PC-3 (cell line): ENCODE data around the gene BEX1.

Experiments
- CTCF ChIP-seq: fragments of 300-600 bp; sonication (generic); conservative IDR thresholded peaks from 2 replicates; pipeline ENCODE4 v1.5.1; 2017; ENCODE audit warnings: antibody characterized with exemption, low read depth, mild to moderate bottlenecking, low read length
- EZH2 ChIP-seq: fragments of 300-600 bp; sonication (generic); IDR thresholded peaks from one replicate; pipeline ENCODE4 v1.6.1; 2017; ENCODE audit warnings: antibody characterized with exemption, mild to moderate bottlenecking, low read length; ENCODE audit not compliant: unreplicated experiment
- EZH2phosphoT487 ChIP-seq: fragments of 300-600 bp; sonication (generic); IDR thresholded peaks from 2 replicates; pipeline ENCODE4 v1.6.1; 2018; ENCODE audit warnings: mild to moderate bottlenecking, antibody characterized with exemption, low read length, borderline replicate concordance

GRCh38 chrX:103100484-103100883 lies 36.5 kb upstream of the BEX1 start:
- no peak for TF ChIP-seq CTCF
- no peak for TF ChIP-seq EZH2phosphoT487
- no peak for TF ChIP-seq EZH2
